B cell (primary cell): Measurements from ENCODE around the gene SPTBN2. TPM values are rescaled to one million over a fixed set of nuclear protein-coding genes. Genes with fewer than 3 reads are reported as not detected.

Experiments used
- ATAC-seq: fragments of 200-7000 bp; cut with Tn5 transposase; one replicate; pipeline ENCODE4 v1.10.0; 2021; ENCODE audit warnings: low read depth, mild to moderate bottlenecking, moderate number of reproducible peaks, moderate library complexity
- CTCF ChIA-PET: fragments of 350-600 bp; sonication (Branson Sonifier 250); formaldehyde crosslinking; loops from one replicate; lab custom pipeline; 2021; ENCODE audit warnings: antibody characterized with exemption, inconsistent platforms; lab: Charles Lee
- POLR2A ChIA-PET: fragments of 350-600 bp; sonication (Branson Sonifier 250); formaldehyde crosslinking; loops from one replicate; lab custom pipeline; 2021; ENCODE audit warnings: antibody characterized with exemption; lab: Charles Lee
- DNase-seq: peaks from one replicate; pipeline ENCODE4 v3.0.0; 2013
- H2AFZ ChIP-seq: 2 replicates; pipeline ENCODE4 v1.6.1; 2012; ENCODE audit warnings: mild to moderate bottlenecking, low read depth, low read length; ENCODE audit not compliant: insufficient read depth, poor library complexity, severe bottlenecking
- H3K27ac ChIP-seq, 2 donors: 1 replicate in 1 of 2; 2 replicates in 1 of 2; pipeline ENCODE4 v1.5.1; 2012 to 2013; ENCODE audit warnings: low read length in 2 of 2, mild to moderate bottlenecking in 2 of 2, moderate library complexity in 1 of 2
- H3K27me3 ChIP-seq, 4 experiments: fragments of 200-600 bp in 1 of 4; sonication (generic) in 1 of 4; replicated peaks in 1 of 4; 1 replicate in 2 of 4; 2 replicates in 2 of 4; pipeline versions ENCODE4 v1.6.1 to v1.7.0; 2013 to 2016; ENCODE audit warnings: low read length in 3 of 4, mild to moderate bottlenecking in 2 of 4, mixed read lengths in 1 of 4, moderate library complexity in 1 of 4; ENCODE audit not compliant: insufficient read depth in 4 of 4, control insufficient read depth in 3 of 4; ENCODE audit errors: control extremely low read depth in 1 of 4
- H3K36me3 ChIP-seq, 2 experiments: replicated peaks in 1 of 2; 1 replicate in 1 of 2; 2 replicates in 1 of 2; pipeline versions ENCODE4 v1.6.1 to v1.7.1; 2013; ENCODE audit warnings: low read length in 1 of 2; ENCODE audit not compliant: insufficient read depth in 2 of 2, control insufficient read depth in 1 of 2; ENCODE audit errors: control extremely low read depth in 1 of 2, extremely low read depth in 1 of 2
- H3K4me1 ChIP-seq, 2 donors: fragments of 200-600 bp in 1 of 2; sonication (generic) in 1 of 2; 1 replicate in 1 of 2; 2 replicates in 1 of 2; pipeline versions ENCODE4 v1.5.1 to v1.6.1; 2013 to 2017; ENCODE audit warnings: low read length in 2 of 2; ENCODE audit not compliant: control insufficient read depth in 2 of 2, insufficient read depth in 2 of 2
- H3K4me2 ChIP-seq: replicated peaks from 2 replicates; pipeline ENCODE3; 2012; ENCODE audit warnings: mild to moderate bottlenecking, low read depth, low read length; ENCODE audit not compliant: poor library complexity, severe bottlenecking
- H3K4me3 ChIP-seq, 5 experiments: fragments of 200-600 bp in 1 of 5; sonication (generic) in 1 of 5; 1 replicate in 3 of 5; 2 replicates in 2 of 5; pipeline versions ENCODE4 v1.5.1 to v1.7.0; 2011 to 2016; ENCODE audit warnings: low read length in 4 of 5, mild to moderate bottlenecking in 4 of 5, low read depth in 2 of 5, control low read depth in 1 of 5, moderate library complexity in 1 of 5; ENCODE audit not compliant: insufficient read depth in 1 of 5; ENCODE audit errors: control extremely low read depth in 1 of 5, extremely low read depth in 1 of 5
- H3K79me2 ChIP-seq: fragments of 200-600 bp; sonication (generic); one replicate; pipeline ENCODE4 v1.6.0; 2016; ENCODE audit warnings: low read length; ENCODE audit not compliant: control insufficient read depth, insufficient read depth
- H3K9ac ChIP-seq: fragments of 200-600 bp; sonication (generic); 2 replicates; pipeline ENCODE4 v1.6.1; 2017; ENCODE audit warnings: mild to moderate bottlenecking, low read length, moderate library complexity
- H3K9me3 ChIP-seq, 3 donors: one replicate each; pipeline versions ENCODE4 v1.6.1 to v1.7.1; 2013; ENCODE audit warnings: low read length in 2 of 3; ENCODE audit not compliant: control insufficient read depth in 2 of 3, insufficient read depth in 1 of 3; ENCODE audit errors: control extremely low read depth in 1 of 3
- H4K20me1 ChIP-seq: 2 replicates; pipeline ENCODE4 v1.6.0; 2012; ENCODE audit warnings: mild to moderate bottlenecking, low read length; ENCODE audit not compliant: insufficient read depth, control insufficient read depth, poor library complexity, severe bottlenecking
- H3K27ac Mint-ChIP-seq: one replicate; pipeline ENCODE4 v1.8.0; 2021; ENCODE audit warnings: mixed read lengths
- H3K27me3 Mint-ChIP-seq: one replicate; pipeline ENCODE4 v1.8.0; 2021; ENCODE audit warnings: mixed read lengths
- H3K4me1 Mint-ChIP-seq: one replicate; pipeline ENCODE4 v1.8.0; 2021; ENCODE audit warnings: mixed read lengths
- H3K4me3 Mint-ChIP-seq: one replicate; pipeline ENCODE4 v1.8.0; 2021; ENCODE audit warnings: mixed read lengths
- H3K9me3 Mint-ChIP-seq: one replicate; pipeline ENCODE4 v1.8.0; 2022; ENCODE audit warnings: mixed read lengths; ENCODE audit not compliant: insufficient read depth
- CTCF ChIP-seq: fragments of 200-600 bp; IDR thresholded peaks from one replicate; pipeline ENCODE4 v1.8.0; 2022; ENCODE audit warnings: antibody characterized with exemption, mild to moderate bottlenecking
- EZH2 ChIP-seq: IDR thresholded peaks from 2 replicates; pipeline ENCODE4 v1.6.1; 2012; ENCODE audit warnings: borderline replicate concordance, low read depth, mild to moderate bottlenecking, moderate library complexity, low read length; ENCODE audit not compliant: insufficient read depth, poor library complexity, severe bottlenecking
- WGBS: methylation state at CpG from one replicate; pipeline ENCODE4 v1.1.5; 2013; ENCODE audit warnings: missing lambda C conversion rate; ENCODE audit not compliant: insufficient coverage; 5-methylcytosine and 5-hydroxymethylcytosine counted together
- intact Hi-C: fragments of 100-400 bp; cut with micrococcal nuclease; formaldehyde crosslinking; loops from one replicate; pipeline ENCODE4 v1.10.0; 2022
- polyA plus RNA-seq: library from polyadenylated mRNA; depleted of rRNA; stranded (reverse); fragments of >200 nt; gene quantifications from 2 replicates; pipeline ENCODE4 v1.2.3, GENCODE V29; 2012
- total RNA-seq, 2 donors: library from RNA; stranded (reverse); fragments of 120-200 nt in 1 of 2; gene quantifications; 1 replicate in 1 of 2; 2 replicates in 1 of 2; pipeline versions ENCODE4 v1.2.3 to v1.2.4, GENCODE V29; 2013 to 2022

Gene SPTBN2
- total and polyA plus RNA-seq, 2 donors (not counting 1 experiment from before 2014, with no cell fraction given): 0.67 to 1.2 TPM

GRCh38 chr11:66720223-66720898 is 8.7 kb downstream of the SPTBN2 start:
- Histone ChIP-seq H3K4me3 (no peak overlapping the region), H3K9me3 (no peaks in the 10 kb centered on the region), H3K4me2 (no peak overlapping the region), H3K79me2 (no peaks in the 10 kb centered on the region), H2AFZ (no peak overlapping the region), H3K9ac (no peak overlapping the region), H4K20me1 (no peaks in the 10 kb centered on the region), H3K27ac (no peak overlapping the region), H3K27me3 (peaks cover 0 to 20% (median under 1%) of the 10 kb centered on the region in 4 experiments), H3K36me3 (no peaks in the 10 kb centered on the region), H3K4me1 (no peaks in the 10 kb centered on the region)
- no peaks in the 10 kb centered on the region for H3K4me1 Mint-ChIP-seq
- H3K9me3 Mint-ChIP-seq: no peaks in the 10 kb centered on the region
- ChIA-PET POLR2A (no interaction called here), CTCF (no interaction called here)
- no peak overlapping the region for H3K4me3 Mint-ChIP-seq
- 70% methylated on average over 14 of the region's 15 CpGs for WGBS
- peaks cover 28% of the 10 kb centered on the region for H3K27me3 Mint-ChIP-seq
- no peak overlapping the region for H3K27ac Mint-ChIP-seq
- intact Hi-C loops: no loop called here
- ATAC-seq (no peak), DNase-seq (no peak)
- TF ChIP-seq EZH2: no peak
- TF ChIP-seq CTCF: no peak

- POLR2A ChIA-PET: no interaction called here
- CTCF ChIA-PET: no interaction called here
These were observed 9.7 kb downstream of the SPTBN2 start for GRCh38 chr11:66719111-66719872.

More at GRCh38 chr11:66719111-66719872, 9.7 kb downstream of the SPTBN2 start:
- Histone ChIP-seq H3K4me2 (no peak overlapping the region), H3K27me3 (peaks cover 0 to 13% (median 0%) of the 10 kb centered on the region in 4 experiments), H3K36me3 (no peaks in the 10 kb centered on the region), H3K79me2 (no peaks in the 10 kb centered on the region), H3K27ac (no peak overlapping the region), H3K9me3 (no peaks in the 10 kb centered on the region), H2AFZ (no peak overlapping the region), H3K9ac (no peak overlapping the region), H4K20me1 (no peaks in the 10 kb centered on the region), H3K4me3 (no peak overlapping the region), H3K4me1 (no peaks in the 10 kb centered on the region)
- Mint-ChIP-seq H3K27ac (no peak overlapping the region), H3K4me3 (no peak overlapping the region), H3K9me3 (no peaks in the 10 kb centered on the region), H3K27me3 (peaks cover 28% of the 10 kb centered on the region), H3K4me1 (no peaks in the 10 kb centered on the region)
- TF ChIP-seq CTCF (no peak), EZH2 (no peak)
- 86% methylated on average over 8 of the region's 8 CpGs for WGBS
- intact Hi-C loops: no loop called here
- ATAC-seq (no peak), DNase-seq (no peak)
